HT1080 (cell line): Measurements from ENCODE around the gene TSPAN3. TPM values are rescaled to one million over a fixed set of nuclear protein-coding genes. Genes with fewer than 3 reads are reported as not detected.

ENCODE experiments used
- DNase-seq: peaks from one replicate; pipeline ENCODE4 v3.0.0-alpha.2; 2015; ENCODE audit warnings: low read depth
- total RNA-seq: library from RNA; depleted of rRNA; stranded (reverse); fragments of >200 nt; shearing (Covaris generic); gene quantifications from 2 replicates; pipeline ENCODE4 v1.2.3, GENCODE V29; 2014

Gene TSPAN3
- total RNA-seq, 1 experiment from 2014 or later: 216 TPM

DNA sequence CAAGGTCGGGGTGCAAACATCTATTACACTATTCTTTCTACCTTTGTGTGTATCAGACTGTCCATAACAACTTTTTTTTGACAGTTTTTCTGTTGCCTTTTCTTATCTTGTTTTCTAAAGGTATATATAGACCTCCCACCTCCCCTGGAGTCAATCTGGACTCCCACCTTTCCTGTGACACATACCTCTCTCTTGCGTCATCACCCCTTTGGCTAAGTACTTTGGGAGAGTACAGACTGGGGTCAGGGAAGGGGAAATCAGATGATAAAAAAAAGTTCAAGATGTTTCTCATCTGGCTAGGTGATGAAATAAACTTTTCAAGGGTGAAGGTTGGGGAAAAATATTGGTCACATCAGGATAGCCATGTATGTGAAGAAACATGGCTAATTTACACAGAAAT, 17.2 kb downstream of the TSPAN3 start:
- no peak for DNase-seq

DNA sequence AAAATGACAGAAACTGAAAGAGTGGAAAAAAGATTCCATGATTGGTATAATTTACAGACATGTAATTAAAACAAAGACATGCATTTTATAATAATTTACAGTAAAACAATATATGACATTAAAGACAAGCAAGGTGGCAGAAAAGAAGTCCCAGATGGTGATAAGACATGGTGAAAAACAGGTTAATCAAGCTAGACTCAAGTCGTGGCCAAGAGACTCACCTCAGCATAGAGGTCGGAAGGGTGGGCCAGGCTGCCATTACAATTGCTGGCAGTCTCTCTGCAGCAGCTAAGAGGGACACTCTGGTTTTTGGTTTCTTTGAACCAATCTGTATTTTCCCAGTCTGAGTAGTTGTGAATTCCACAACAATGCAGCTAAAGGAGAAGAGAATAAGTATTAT, 18.4 kb downstream of the TSPAN3 start:
- DNase-seq: no peak

DNA sequence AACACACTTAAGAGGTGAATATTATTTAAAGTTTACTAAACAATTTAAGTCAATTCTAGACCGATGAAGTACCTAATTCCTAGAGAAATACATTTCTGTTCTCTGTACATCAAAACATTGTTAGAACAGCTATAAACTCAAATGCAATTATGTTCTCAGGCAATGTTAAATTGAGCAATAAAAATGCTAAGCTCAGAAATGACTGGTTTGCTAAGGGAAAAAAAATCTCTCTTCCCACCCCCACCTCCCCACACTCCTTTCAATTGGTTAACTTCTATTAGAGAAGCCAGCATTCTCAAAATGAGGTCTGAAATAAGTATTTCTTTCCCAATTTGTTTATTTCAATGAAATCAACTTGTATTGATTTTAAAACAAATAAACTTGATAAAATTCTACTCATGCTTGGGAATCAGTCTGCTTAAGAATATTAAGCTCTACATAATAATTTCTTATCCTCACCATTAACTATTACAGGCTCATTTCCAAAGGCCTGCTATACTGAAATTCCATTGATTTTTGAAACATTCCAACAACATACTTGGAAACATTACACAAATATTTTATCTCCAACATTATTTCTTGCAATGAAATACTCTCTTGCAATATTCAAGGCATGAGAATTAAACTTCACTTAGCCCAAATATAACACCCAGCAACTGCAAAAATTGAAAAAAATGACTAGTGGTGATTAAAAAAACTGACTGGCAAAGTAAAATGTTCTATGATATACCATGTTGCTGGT, 22.6 kb downstream of the TSPAN3 start:
- DNase-seq: no peak

DNA sequence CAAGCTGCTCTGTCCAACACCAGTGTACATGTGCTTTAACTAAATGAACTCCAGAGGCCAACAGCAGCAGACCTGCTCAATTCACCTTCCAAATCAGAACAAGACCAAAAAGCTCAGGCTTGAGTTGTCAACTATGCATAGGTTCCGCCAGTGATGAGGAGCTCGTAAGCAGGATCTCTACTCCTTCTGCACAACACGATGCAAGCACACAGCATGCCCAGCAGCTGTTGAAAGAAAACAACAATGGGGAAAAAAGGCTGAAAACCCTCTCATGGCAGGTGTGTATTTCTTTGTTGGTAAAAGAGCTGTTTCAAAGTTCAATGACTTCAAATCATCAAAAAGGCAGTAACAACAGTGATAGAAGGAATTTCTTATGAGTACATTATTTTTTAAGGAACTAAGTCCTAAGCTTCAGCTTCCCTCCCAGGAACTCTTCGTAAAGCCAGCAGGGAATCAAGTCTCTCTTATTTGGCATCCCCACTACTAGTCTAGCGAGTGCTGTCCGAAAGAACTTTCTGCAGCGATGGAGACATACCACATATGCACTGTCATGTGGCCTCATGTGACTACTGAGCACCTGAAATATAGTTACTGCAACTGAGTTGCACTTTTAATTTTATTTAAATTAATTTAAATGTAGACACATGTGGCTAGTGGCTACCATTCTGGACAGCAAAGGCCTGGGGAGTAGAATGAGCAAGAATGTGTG, 24.1 kb downstream of the TSPAN3 start:
- DNase-seq: no peak

DNA sequence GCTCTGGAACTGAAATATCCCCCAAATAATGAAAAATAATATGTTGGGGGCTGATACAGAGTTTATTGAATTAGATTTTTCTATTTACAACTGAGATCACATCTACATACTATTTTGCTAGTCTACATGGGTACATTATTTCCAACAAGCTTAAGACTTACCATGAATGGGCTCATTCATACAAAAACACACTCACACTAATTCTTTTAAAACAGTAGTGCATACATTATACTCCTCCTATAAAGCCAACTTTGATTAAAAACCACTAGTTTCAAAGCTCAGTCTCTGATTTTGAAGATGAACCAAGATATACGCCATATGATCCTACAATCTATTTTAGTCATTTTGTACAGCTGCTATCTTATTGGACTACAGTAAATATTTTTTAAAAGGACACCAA, 24.9 kb downstream of the TSPAN3 start:
- no peak for DNase-seq

DNA sequence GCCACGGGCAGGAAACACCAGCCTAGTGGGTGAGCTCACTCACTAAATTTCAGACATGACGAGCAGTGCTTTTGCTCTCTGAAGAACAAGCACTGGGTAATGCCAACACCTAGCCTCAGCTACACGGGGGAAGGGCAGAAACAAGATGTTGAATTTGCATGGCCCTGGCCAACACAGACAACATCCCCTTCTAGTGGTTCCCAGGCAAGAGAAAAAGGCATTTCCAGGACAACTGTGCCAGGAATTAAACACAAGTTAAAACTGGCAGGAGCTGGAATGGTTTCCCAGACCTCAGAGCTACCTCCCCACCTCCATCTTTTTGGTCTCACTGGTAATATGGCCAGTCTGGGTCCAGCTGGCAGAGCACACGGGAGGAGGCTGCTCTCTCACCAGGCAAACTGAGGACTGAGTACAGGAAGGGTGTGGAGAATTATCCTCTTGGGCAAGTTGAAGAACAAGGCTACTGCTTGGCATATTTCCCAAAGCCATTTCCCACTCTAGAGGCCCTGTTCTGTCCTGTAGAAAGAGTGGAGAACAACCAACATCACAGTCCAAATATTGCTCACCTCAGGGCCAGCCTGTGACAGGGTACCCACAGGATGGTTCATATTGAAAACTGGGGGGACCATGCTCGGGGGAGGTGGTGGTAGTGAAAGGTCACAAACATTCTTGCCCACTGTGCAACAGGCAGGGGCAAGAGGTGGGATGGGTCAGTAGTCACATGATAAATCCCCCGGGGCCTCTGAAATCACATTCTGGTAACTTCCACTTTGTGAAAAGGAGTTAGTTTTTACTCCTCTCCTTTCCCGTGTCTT, 26.5 kb downstream of the TSPAN3 start:
- DNase-seq: no peak

DNA sequence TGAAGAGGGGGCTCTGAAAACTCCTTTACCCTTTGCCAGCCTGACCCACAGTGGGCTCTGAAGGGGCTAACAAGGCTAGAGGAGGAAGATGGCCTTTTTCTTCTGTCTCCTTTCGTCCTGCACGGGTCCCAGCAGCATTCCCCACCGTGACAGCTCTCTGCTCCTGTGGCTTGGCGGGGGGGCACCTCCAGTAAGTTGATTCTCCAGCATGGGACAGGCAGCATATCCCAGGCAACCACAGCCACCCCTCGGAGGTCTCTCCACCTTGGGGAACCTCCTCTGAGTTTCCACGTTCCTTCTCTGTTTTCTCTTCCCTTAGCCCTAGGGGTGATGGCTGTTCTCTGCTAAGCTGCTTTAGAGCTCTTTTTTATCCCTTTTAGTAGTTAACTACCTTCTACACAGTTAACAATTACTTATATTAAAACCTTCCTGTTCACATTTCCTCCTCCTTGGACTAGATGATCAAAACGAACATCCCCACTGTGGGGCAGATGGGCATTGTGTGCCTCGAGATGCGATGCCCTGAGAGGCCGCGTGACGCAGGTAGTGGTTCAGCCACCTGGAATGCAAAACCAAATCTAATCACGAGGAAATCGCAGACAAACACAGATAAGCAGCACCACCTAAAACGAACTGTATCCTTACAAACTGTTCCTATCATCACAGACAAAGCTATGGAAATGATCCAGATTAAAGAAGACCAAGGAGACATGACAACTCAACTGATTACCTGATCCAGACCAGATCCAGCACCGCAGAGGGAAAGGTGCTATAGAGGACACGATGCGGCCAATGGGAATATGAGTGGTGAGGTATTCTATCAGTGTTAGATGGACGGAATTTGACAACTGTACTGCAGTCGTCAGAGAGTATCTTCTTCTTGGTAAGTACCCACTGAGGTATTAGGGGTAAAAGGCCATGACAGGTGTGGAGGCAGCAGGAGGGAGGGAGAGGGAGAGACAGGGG, 27.7 kb downstream of the TSPAN3 start:
- DNase-seq: no peak

DNA sequence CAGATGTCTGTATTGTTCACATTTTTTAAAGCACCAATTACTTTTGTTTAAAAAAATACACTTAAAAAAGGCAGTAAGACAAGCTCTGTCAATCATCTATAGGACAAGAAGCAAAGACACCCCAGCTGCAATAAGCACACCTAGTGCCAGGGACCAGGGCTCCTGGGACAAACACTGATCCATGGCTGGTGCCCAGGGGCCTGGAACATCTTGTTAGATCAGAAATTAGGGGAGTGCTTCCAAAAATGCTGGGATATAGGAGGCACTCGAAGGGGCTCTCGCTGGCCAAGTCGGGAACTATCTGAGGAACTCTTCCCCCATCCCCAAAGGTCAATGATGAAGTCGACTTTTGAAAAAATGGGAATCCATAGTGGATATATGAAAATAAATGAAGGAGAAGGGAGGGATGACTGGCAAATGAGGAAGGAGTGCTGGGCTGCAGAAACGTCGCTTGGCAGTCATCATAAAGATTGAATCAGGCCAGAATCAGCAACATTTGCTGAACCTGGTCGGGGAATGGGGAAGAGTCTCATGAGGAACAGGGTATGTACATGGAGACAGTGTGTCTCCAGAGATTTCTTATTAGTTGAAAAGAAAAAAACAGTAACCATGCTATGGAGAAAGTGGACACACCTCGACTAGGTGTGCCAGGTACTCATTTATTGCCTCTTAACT, 28.5 kb downstream of the TSPAN3 start:
- DNase-seq: no peak

DNA sequence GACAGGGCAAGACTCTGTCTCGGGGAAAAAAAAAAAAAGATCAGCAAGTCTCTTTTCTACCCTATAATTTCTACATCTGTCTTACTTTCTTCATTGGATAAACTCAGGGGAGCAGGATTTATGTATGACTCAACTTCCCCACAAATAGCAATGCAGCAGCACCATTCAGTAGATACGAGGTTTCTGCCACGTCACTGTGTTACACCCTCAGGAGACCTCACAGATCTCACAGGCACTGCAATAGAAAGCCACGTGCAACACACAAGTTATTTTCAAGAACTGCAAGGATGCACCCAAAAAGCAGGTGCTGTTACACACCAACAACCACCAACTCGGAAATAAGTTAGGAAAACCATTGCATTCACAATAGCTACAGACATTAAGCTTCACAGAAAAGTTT, 30.2 kb downstream of the TSPAN3 start:
- no peak for DNase-seq

DNA sequence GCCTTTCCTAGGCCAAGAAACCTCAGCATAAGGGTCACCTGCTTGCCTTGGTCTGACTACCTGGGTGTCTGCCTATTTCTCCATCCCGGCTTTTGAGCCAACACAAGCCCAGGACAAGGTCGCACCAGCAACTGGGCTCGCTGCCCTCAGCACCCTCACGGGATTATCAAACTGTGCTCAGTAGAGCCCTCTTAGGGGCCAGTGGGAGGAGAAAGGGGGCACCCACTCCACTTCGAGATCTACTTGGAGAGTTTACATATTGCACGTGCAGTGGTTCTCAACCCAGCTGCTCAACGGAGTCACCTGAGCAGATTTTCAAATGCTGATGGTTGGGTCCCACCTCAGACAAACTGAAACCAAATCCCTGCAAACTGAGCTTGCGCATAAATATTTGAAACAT, 31.1 kb downstream of the TSPAN3 start:
- DNase-seq: no peak

DNA sequence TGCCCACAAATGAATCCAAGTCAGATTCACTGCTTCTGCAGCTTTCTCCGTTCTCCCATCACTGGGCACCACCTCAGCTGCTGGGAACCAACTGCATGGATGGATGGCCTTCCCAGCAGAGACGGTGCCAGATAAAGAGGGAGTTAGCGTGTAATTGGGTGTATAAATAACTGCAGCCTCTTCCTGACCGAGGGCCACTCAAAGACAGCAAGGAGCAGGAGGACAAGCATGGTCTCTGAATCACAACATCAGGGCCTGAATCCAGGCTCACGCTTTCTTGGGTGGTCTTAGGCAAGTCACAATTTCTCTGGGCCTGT, 31.7 kb downstream of the TSPAN3 start:
- no peak for DNase-seq

DNA sequence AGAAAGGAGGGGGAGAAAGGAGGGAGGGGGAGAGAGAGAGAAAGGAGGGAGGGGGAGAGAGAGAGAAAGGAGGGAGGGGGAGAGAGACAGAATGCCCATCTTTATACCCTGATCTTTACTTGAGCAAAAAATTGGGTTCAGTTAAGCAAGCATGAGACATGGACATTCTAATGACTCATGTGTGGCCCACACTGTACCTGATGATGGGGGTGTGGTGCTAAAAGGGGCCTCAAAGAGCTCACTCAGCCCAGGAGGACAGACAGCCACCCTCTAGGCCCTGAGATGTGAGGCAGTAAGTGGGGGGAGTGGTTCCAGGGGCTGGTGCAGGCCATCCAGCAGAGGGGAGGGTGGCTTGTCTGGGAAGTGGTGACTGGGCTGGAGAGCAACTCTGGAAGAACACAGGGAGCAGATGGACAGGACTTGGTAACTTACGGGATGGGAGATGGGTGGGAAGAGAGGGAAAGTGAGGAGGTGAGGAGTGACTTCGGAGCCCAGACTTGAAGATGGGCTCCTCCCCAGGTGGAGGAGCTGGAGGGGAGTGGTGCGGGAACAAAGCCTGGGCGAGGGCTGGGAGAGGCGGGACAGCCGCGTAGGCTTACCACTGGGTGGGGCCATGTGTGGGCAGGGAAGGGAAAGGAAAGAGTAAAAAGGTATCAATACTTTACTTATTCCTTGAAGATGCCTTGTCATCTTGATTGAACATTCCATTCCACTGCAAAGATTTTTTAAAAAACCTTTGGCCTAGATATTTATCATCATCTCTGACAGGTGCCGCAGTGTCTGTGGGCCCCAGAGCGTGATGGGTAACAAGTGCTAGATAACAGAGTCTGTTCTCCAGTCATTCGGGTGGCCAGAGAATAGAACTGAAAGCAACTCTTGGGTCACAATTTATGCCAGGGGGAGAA, 32.3 kb downstream of the TSPAN3 start:
- DNase-seq: no peak

DNA sequence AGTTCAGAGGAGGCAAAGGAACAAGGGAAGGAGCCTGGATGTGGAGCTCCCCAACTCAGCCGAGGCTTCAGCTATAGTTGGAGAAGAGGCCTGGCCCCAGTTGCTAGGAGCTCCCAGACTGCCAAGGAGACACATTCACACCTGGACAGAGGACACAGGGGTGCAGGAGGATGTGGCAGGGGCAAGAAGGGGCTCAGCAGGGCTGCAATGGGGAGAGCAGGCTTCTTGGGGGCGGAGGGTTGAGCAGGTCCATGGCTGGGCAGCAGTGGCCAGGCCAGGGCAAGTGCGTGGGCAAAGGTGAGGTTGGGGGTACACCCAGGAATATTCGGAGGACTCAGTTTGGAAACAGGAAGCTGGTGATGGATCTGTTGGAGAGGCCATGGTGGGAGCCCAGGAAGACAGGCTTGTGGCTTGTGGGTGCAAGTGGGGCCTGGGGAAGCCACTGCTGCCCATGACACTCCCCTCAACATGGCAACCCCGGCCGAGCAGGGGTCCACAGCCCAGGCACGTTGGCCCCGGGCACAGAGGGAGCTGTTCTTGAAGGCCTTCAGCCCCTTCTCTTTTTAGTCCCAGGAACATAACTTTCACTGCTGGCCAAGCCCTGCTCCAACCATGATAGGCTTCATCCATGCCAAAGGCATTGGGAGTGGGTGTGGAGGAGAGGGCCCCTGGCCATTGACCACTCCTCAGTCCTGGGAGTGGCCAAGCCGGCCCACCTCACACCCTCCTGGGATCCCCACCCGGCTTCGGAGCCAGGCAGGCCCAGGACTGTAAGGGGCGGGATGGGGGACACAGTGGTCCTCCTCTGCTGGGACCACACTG, 33.3 kb downstream of the TSPAN3 start:
- no peak for DNase-seq

DNA sequence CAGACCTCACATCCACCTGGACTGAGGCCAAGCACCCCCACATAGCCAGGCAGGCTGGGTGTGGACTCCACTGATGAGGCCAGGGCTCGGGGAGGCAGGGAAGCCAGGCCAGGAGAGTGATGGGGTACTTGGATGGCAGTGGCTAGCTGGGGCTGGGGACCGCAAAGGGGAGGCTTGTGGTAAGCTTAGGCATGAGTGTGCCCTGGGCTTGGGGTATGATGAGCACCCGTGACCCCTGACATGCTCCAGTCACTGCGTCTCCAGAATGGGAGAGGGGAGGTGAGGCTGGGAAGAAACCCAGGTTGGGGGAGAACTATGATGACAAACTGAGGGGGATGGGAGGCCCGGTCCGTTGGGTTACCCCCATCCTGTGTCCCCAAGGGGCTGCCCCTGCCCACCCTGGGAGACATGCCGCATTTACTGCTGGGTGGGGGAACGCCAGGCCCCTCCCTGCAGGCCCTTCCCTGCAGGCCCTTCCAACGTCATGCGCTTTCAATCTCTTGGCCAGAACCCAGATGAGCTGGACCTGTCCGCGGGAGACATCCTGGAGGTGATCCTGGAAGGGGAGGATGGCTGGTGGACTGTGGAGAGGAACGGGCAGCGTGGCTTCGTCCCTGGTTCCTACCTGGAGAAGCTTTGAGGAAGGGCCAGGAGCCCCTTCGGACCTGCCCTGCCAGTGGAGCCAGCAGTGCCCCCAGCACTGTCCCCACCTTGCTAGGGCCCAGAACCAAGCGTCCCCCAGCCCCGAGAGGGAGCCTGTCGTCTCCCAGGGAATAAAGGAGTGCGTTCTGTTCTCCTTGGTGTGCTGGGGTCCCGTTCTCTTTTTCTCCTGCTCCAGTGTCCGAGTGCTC, 34.1 kb downstream of the TSPAN3 start:
- no peak for DNase-seq

DNA sequence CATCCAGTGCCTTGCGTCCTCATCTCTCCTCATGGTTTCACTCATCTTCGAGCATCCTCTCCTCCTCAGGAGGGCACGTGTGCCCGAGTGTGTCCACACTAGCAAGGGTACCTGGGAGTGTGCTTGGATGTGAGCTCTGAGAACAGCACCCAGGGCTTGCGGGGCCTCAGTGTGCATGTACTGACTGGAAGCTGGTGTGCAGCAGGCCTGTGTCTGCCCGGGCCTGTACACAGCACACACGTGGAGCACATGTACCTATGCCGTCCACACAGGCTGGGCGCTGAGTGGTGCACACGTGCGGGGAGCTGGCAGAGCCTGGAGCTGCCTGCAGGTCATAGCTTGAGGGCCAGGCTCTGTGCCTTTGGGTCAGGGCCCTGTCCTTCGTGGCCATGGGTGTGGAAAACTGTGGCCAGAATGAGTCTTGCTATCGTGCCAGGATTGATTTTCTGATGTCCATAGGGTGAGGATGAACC, 34.9 kb downstream of the TSPAN3 start:
- no peak for DNase-seq

DNA sequence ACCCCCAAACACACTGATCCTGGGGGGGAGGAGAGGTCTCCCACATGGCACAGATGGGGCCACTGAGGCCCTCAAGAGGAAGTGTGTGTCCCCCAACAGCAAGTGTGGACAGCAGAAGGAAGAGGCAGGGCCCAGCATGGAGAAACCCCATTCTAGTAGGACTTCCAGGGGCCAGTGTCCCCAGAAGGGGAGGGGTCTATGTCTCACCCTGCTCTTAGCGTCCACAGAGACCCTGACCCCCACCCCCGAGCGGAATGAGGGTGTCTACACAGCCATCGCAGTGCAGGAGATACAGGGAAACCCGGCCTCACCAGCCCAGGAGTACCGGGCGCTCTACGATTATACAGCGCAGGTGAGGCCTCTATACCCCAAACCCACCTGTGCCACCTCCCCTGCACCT, 35.3 kb downstream of the TSPAN3 start:
- no peak for DNase-seq

DNA sequence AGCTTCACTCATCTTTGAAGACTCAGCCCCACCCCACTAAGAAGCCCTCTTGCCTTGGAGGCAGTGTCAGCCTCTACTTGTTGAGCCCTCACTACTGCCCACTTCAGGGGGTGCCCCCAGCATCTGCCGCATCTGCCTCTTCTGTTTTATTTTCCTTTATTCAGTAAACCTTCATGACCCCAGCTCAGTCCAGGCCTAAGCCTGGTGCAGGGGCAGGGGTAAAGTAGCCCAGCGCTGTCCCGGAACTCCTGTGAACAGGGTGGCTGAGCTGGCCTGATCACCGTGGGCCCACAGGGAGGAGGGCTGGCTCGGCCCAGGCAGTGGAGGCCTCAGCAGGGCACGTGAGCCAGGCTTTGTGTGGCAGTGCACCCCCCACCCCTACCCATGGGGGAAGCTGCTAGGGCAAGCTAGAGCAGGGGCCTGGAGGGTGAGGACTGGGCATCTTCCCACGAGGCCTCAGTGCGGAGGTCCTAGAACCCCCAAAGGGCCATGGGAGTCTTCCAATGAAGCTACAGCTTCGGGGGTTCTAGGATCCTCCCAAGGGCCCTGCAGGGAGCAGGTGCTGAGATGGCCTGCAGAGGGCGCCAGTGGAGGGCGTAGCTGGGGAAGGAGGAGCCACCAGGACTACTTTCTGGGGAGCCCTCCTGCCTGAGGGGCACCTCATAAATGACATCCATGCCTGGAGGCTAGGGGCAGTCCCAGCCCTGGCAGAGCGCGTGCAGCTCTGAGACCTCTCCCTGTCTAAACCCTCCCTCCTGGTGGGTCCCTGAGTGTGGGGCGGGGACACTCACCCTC, 36.0 kb downstream of the TSPAN3 start:
- no peak for DNase-seq
